GM23248 (cell line): ENCODE results near the gene MCTS1.

ENCODE experiments used
- EZH2 ChIP-seq: fragments of 200-600 bp; sonication (generic); IDR thresholded peaks from 2 replicates; pipeline ENCODE4 v1.6.1; 2018; ENCODE audit warnings: antibody characterized with exemption, mild to moderate bottlenecking; ENCODE audit not compliant: insufficient read depth, poor library complexity, severe bottlenecking
- EZH2phosphoT487 ChIP-seq: fragments of 200-600 bp; sonication (generic); IDR thresholded peaks from 2 replicates; pipeline ENCODE4 v1.6.1; 2018; ENCODE audit warnings: antibody characterized with exemption, moderate library complexity, mild to moderate bottlenecking, low read depth; ENCODE audit not compliant: insufficient read depth

GRCh38 chrX:120556251-120556650, 47.6 kb upstream of the MCTS1 start:
- TF ChIP-seq EZH2 = no peak
- no peak for TF ChIP-seq EZH2phosphoT487
